ENCODE data around the gene TMEM63B. TPM values are rescaled to one million over a fixed set of nuclear protein-coding genes. Genes with fewer than 3 reads are reported as not detected.
"Not testable (repeated sequence)": the region's sequence is repeated elsewhere in the genome, so short reads cannot be mapped to it uniquely, and the experiment has no call there.

The TMEM63B gene
- total RNA-seq, 1 experiment from 2014 or later, result 22.6 TPM

- no TSS peak for BruUV-seq (replicated peaks)
- Mint-ChIP-seq H3K4me3 (ENCODE audit: unreplicated experiment) (no peak overlapping the region), H3K27ac (ENCODE audit: low read depth, unreplicated experiment) (no peak overlapping the region), H3K4me1 (ENCODE audit: insufficient read depth, unreplicated experiment) (no peaks in the 10 kb centered on the region), H3K27me3 (ENCODE audit: insufficient read depth, unreplicated experiment) (no peaks in the 10 kb centered on the region), H3K36me3 (ENCODE audit: insufficient read depth, unreplicated experiment) (no peaks in the 10 kb centered on the region), H3K9me3 (ENCODE audit: unreplicated experiment) (no peaks in the 10 kb centered on the region)
- no peak for DNase-seq (ENCODE audit: unreplicated experiment)
- intact Hi-C loops (cut with micrococcal nuclease), result no loop called here
- CTCF ChIA-PET, result interaction anchor here (0.7 to 2.7 kb wide), 4 partner anchors 10 to 43 kb away, joined by 3 to 7 read pairs (median 4); no protein-coding TSS in a partner anchor
- POLR2A ChIA-PET, result interaction anchor here (1.3 kb wide), 1 partner anchor 54 kb away, joined by 4 read pairs; the partner anchor contains the start of gene HSP90AB1
- TF ChIP-seq CTCF (IDR thresholded peaks at IDR 0.05; ENCODE audit: unreplicated experiment), result no peak
These were observed 66.1 kb downstream of the TMEM63B start for GRCh38 chr6:44193307-44193910.

- H3K27ac Mint-ChIP-seq (ENCODE audit: low read depth, unreplicated experiment), result no peak overlapping the region
- no peak for DNase-seq (ENCODE audit: unreplicated experiment)
- H3K4me3 Mint-ChIP-seq (ENCODE audit: unreplicated experiment), result no peak overlapping the region
- intact Hi-C loops (cut with micrococcal nuclease), result no loop called here
- no peaks in the 10 kb centered on the region for H3K36me3 Mint-ChIP-seq (ENCODE audit: insufficient read depth, unreplicated experiment)
- TF ChIP-seq CTCF (IDR thresholded peaks at IDR 0.05; ENCODE audit: unreplicated experiment), result no peak
- H3K27me3 Mint-ChIP-seq (ENCODE audit: insufficient read depth, unreplicated experiment), result no peaks in the 10 kb centered on the region
- BruUV-seq (replicated peaks), result no TSS peak
- H3K9me3 Mint-ChIP-seq (ENCODE audit: unreplicated experiment), result no peaks in the 10 kb centered on the region
- ChIA-PET CTCF (interaction anchor here (1.0 kb wide), 1 partner anchor 27 kb away, joined by 3 read pairs; no protein-coding TSS in a partner anchor), POLR2A (no interaction called here)
- no peaks in the 10 kb centered on the region for H3K4me1 Mint-ChIP-seq (ENCODE audit: insufficient read depth, unreplicated experiment)
These were observed 67.0 kb downstream of the TMEM63B start for GRCh38 chr6:44194326-44194725.

- CTCF ChIA-PET, result interaction anchor here (1.1 kb wide), 1 partner anchor 24 kb away, joined by 3 read pairs; no protein-coding TSS in a partner anchor
- BruUV-seq (replicated peaks); H3K9me3 Mint-ChIP-seq (ENCODE audit: unreplicated experiment); H3K27ac Mint-ChIP-seq (ENCODE audit: low read depth, unreplicated experiment); H3K36me3 Mint-ChIP-seq (ENCODE audit: insufficient read depth, unreplicated experiment); H3K27me3 Mint-ChIP-seq (ENCODE audit: insufficient read depth, unreplicated experiment); POLR2A ChIA-PET; intact Hi-C loops (cut with micrococcal nuclease); DNase-seq (ENCODE audit: unreplicated experiment); H3K4me3 Mint-ChIP-seq (ENCODE audit: unreplicated experiment); H3K4me1 Mint-ChIP-seq (ENCODE audit: insufficient read depth, unreplicated experiment): not testable (repeated sequence)
These were observed 69.0 kb downstream of the TMEM63B start for GRCh38 chr6:44196351-44196750.

- TF ChIP-seq CTCF (IDR thresholded peaks at IDR 0.05; ENCODE audit: unreplicated experiment), result no peak
- Mint-ChIP-seq H3K36me3 (ENCODE audit: insufficient read depth, unreplicated experiment) (no peaks in the 10 kb centered on the region), H3K4me3 (ENCODE audit: unreplicated experiment) (no peak overlapping the region), H3K9me3 (ENCODE audit: unreplicated experiment) (no peaks in the 10 kb centered on the region), H3K27ac (ENCODE audit: low read depth, unreplicated experiment) (no peak overlapping the region), H3K27me3 (ENCODE audit: insufficient read depth, unreplicated experiment) (no peaks in the 10 kb centered on the region), H3K4me1 (ENCODE audit: insufficient read depth, unreplicated experiment) (peaks cover 14% of the 10 kb centered on the region)
- no peak for DNase-seq (ENCODE audit: unreplicated experiment)
- BruUV-seq (replicated peaks), result no TSS peak
- ChIA-PET POLR2A (interaction anchor here (0.6 to 1.2 kb wide), 3 partner anchors 10 to 208 kb away, joined by 4 read pairs; no protein-coding TSS in a partner anchor), CTCF (interaction anchor here (0.6 kb wide), 1 partner anchor 47 kb away, joined by 3 read pairs; no protein-coding TSS in a partner anchor)
- intact Hi-C loops (cut with micrococcal nuclease), result no loop called here
These were observed 71.3 kb downstream of the TMEM63B start for GRCh38 chr6:44198684-44199083.

Measured in MCF 10A (cell line).